GM18499 (cell line): ENCODE measurements around the gene KLHL7.
A peak's percentile ranks its signal among the peaks of the same experiment; 100 is the strongest.
"Not testable (repeated sequence)": the region's sequence is repeated elsewhere in the genome, so short reads cannot be mapped to it uniquely, and the experiment has no call there.

Experiments
- ATAC-seq: cut with Tn5 transposase; IDR thresholded peaks from one replicate; pipeline ENCODE4 v1.9.1; 2021; ENCODE audit warnings: moderate number of reproducible peaks; ENCODE audit not compliant: insufficient read depth, unreplicated experiment

KLHL7 gene

GRCh38 chr7:23168111-23168885 lies 62.7 kb downstream of the KLHL7 start:
- ATAC-seq: no peak

GRCh38 chr7:23175938-23176337 lies 70.4 kb downstream of the KLHL7 start:
- ATAC-seq: no peak

DNA sequence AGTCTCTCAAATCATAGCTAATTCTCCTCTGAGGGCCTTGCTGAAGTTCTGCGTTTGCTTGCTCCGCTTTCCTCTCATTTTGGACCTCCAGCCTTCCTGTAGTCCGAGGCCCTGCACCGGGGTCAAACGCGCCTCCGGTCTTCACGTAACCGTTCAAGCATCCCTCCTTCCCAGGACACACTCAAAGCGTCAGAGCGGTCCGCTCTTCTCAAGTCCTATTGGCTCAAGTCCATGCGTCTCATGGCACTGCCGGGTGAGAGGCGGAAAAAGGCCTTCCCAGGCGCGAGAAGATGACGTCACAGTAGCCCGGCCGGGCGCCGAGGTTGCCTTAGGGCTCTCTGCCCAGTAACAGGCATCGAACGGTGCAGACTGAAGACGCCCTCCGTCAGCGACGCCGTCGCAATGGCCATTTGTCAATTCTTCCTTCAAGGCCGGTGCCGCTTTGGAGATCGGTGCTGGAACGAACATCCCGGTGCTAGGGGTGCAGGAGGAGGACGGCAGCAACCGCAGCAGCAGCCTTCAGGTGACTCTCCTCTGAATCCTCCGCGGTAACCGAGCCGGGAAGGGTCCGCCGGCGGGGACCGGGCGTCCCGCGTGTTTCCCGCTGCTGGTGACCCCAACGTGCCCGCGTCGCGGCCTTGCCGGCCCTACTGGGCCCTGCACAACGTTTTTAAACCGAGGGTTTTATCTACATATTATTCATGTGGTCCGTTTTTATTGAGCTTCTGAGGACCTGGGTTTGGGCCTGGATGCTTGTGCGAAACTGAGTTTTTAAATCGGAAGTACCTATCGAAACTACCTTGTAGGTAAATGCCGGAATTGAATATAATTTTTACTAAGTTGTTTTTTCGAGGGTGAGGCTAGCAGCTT lies 76.3 kb downstream of the KLHL7 start, which contains the start of gene NUP42:
Gene NUP42, plus strand, starts transcription at position 365 of the 870 bp plus-strand sequence. Its CDS starts 38 bp downstream, at position 403.
- ATAC-seq: peak; percentile 86

GRCh38 chr7:23183279-23184012 lies 77.9 kb downstream of the KLHL7 start:
- ATAC-seq: no peak

- no peak for ATAC-seq
Observed at GRCh38 chr7:23184291-23184690, 78.7 kb downstream of the KLHL7 start.

DNA sequence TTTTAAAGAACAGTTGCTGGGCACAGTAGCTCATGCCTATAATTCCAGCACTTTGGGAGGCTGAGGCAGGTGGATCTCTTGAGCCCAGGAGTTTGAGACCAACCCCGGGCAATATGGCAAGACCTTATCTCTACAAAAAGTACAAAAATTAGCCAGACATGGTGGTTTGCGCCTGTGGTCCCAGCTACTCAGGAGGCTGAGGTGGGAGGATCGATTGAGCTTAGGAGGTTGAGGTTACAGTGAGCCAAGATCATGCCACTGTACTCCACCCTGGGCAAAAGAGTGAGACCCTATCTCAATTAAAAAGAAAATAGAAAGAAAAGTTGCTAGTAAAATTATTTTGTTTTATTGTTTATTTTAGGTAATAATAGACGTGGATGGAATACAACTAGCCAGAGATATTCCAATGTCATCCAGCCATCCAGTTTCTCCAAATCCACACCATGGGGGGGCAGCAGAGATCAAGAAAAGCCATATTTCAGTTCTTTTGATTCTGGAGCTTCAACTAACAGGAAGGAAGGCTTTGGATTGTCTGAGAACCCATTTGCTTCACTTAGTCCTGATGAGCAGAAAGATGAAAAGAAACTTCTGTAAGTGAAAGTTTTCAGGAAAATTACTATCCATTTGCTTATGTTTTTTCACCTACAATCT lies 79.2 kb downstream of the KLHL7 start:
- ATAC-seq: no peak

GRCh38 chr7:23185980-23186379 lies 80.4 kb downstream of the KLHL7 start:
- no peak for ATAC-seq

DNA sequence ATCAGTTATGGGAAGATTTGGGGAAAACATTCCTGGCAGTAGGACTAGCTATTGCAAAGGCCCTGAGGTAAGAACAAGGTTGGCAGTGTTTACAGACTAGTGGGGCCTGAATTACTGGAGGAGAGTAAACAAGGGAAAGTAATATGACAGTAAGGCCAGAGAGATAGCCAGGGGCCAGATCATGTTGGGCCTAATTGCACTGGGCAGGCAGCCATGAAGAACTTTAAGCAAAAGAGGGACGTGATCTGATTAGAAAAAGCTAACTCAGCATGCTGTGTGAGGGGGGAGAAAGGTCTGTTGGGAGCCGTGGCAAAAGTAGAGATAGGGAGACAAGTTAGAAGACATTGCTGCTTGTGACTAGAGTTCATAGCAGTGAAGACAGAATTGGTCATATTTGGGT lies 85.4 kb downstream of the KLHL7 start:
- ATAC-seq: no peak

DNA sequence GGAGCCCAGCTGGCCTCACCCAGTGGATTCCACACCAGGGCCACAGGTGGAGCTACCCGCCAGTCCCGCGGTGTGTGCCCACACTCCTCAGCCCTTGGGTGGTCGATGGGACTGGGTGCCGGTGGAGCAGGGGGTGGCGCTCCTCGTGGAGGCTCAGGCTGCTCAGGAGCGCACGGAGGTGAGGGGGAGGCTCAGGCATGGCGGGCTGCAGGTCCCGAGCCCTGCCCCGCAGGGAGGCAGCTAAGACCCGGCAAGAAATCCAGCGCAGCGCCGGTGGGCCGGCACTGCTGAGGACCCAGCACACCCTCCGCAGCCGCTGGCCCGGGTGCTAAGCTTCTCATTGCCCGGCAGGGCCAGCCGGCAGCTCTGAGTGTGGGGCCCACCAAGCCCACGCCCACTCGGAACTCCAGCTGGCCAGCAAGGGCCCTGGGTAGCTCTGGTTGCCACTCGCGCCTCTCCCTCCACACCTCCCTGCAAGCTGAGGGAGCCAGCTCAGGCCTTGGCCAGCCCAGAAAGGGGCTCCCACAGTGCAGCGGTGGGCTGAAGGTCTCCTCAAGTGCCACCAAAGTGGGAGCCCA lies 88.2 kb downstream of the KLHL7 start:
- not testable (repeated sequence) for ATAC-seq

- ATAC-seq: no peak
Observed at GRCh38 chr7:23196306-23196705, 90.7 kb downstream of the KLHL7 start.

GRCh38 chr7:23197745-23198144 lies 92.2 kb downstream of the KLHL7 start:
- ATAC-seq: not testable (repeated sequence)

DNA sequence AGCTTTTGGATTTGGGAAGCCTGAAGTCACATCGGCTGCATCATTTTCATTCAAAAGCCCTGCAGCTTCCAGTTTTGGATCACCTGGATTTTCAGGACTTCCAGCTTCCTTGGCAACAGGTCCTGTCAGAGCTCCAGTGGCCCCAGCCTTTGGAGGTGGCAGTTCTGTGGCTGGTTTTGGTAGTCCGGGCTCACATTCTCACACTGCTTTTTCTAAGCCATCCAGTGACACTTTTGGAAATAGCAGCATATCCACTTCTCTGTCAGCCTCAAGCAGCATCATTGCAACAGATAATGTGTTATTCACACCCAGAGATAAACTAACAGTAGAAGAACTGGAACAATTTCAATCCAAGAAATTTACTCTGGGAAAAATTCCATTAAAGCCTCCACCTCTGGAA lies 94.7 kb downstream of the KLHL7 start:
- no peak for ATAC-seq

- ATAC-seq: no peak
Observed at GRCh38 chr7:23204241-23204640, 98.7 kb downstream of the KLHL7 start.

DNA sequence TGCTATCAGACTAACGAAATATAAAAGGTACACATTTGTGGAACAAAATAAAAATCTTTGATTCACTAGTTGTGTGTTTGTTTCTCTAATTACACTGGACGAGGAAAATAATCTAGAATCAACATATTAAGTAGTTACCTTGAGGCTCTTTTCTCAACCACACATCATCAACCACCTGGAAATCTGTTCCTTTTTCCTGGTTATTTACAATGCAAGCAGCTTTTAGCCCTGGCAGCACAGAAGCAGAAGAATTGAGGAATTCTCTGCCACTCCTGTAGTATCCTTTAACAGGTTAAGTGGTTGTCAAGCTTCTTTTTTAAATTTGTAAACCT lies 100.0 kb downstream of the KLHL7 start:
- ATAC-seq: no peak

DNA sequence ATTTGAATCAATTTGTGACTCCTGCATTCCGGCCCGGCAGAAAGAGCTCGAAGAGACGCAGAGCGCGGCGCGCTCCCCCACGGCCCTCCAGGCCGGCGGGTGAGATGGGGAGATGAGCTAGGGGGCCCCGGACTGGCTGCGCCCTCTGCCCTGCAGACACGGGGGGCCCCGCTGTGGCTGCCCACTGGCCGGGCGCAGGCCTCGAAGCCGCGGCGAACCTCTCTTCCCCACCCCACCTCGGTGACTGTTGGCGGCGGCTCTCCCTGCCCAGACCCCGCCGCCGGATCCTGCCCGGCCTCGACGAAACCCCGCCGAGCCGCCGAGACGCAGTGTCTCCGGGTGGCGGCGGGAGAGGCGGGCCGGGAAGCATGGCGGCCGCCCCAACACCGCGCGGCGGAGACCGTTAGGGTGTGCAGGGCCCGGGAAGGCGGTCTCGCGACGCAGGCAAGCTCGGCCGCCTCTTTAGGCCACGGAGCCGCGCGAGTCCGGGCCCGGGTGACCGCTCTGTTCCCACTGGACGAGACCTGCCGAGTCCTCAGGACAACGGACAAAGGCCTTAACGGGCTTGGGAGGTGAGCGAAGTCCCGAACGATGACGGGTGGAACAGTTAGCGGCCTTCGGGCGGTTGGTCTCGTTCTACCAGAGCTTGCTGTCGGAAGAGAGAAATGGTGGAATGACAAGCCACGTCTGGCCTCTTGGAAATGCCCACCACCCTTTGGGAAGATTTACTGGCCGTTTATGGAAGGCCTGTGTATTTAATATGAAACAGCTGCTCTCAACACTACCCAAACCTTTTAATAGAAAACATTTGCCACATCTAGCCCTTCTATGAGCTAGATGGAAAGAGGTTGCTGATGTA lies 100.6 kb downstream of the KLHL7 start:
- ATAC-seq: no peak

- no peak for ATAC-seq
Observed at GRCh38 chr7:23207021-23207420, 101.4 kb downstream of the KLHL7 start.

GRCh38 chr7:23207884-23208283 lies 102.3 kb downstream of the KLHL7 start:
- ATAC-seq: no peak

- no peak for ATAC-seq
Observed at GRCh38 chr7:23208316-23208715, 102.7 kb downstream of the KLHL7 start.

- no peak for ATAC-seq
Observed at GRCh38 chr7:23210506-23210905, 104.9 kb downstream of the KLHL7 start.
